Measurements from ENCODE around the gene CDK14.

The CDK14 gene

GRCh38 chr7:91031757-91032156, 435.6 kb downstream of the CDK14 start:
- DNase-seq: no peak

GRCh38 chr7:91033574-91033973, 437.5 kb downstream of the CDK14 start:
- DNase-seq: no peak

- no peak for DNase-seq
Observed at GRCh38 chr7:91034459-91035368, 438.6 kb downstream of the CDK14 start.

- no peak for DNase-seq
Observed at GRCh38 chr7:91039033-91039432, 442.9 kb downstream of the CDK14 start.

GRCh38 chr7:91041141-91041540, 445.0 kb downstream of the CDK14 start:
- no peak for DNase-seq

GRCh38 chr7:91041901-91042484, 445.9 kb downstream of the CDK14 start:
- no peak for DNase-seq

- DNase-seq: no peak
Observed at GRCh38 chr7:91043186-91043585, 447.1 kb downstream of the CDK14 start.

- DNase-seq: no peak
Observed at GRCh38 chr7:91043924-91044645, 448.0 kb downstream of the CDK14 start.

- no peak for DNase-seq
Observed at GRCh38 chr7:91045606-91046005, 449.5 kb downstream of the CDK14 start.

- no peak for DNase-seq
Observed at GRCh38 chr7:91046322-91047089, 450.4 kb downstream of the CDK14 start.

- DNase-seq: no peak
Observed at GRCh38 chr7:91047636-91048035, 451.5 kb downstream of the CDK14 start.

GRCh38 chr7:91050677-91051076, 454.6 kb downstream of the CDK14 start:
- peak; percentile 8 for DNase-seq

- no peak for DNase-seq
Observed at GRCh38 chr7:91051966-91052365, 455.8 kb downstream of the CDK14 start.

- no peak for DNase-seq
Observed at GRCh38 chr7:91054374-91054773, 458.3 kb downstream of the CDK14 start.

GRCh38 chr7:91055219-91055618, 459.1 kb downstream of the CDK14 start:
- no peak for DNase-seq

GRCh38 chr7:91062713-91063112, 466.6 kb downstream of the CDK14 start:
- DNase-seq: no peak

GRCh38 chr7:91064052-91064451, 467.9 kb downstream of the CDK14 start:
- no peak for DNase-seq

- DNase-seq: no peak
Observed at GRCh38 chr7:91064938-91065337, 468.8 kb downstream of the CDK14 start.

- no peak for DNase-seq
Observed at GRCh38 chr7:91066627-91067026, 470.5 kb downstream of the CDK14 start.

- no peak for DNase-seq
Observed at GRCh38 chr7:91067242-91067641, 471.1 kb downstream of the CDK14 start.

GRCh38 chr7:91068136-91068795, 472.1 kb downstream of the CDK14 start:
- DNase-seq: no peak

- DNase-seq: no peak
Observed at GRCh38 chr7:91069146-91069545, 473.0 kb downstream of the CDK14 start.

Data from CD4-positive, alpha-beta T cell treated with Interleukin-12 subunit alpha and Interleukin-12 subunit beta, for 1 hour (primary cell).